ENCODE data around the gene RAP1B.

DNA sequence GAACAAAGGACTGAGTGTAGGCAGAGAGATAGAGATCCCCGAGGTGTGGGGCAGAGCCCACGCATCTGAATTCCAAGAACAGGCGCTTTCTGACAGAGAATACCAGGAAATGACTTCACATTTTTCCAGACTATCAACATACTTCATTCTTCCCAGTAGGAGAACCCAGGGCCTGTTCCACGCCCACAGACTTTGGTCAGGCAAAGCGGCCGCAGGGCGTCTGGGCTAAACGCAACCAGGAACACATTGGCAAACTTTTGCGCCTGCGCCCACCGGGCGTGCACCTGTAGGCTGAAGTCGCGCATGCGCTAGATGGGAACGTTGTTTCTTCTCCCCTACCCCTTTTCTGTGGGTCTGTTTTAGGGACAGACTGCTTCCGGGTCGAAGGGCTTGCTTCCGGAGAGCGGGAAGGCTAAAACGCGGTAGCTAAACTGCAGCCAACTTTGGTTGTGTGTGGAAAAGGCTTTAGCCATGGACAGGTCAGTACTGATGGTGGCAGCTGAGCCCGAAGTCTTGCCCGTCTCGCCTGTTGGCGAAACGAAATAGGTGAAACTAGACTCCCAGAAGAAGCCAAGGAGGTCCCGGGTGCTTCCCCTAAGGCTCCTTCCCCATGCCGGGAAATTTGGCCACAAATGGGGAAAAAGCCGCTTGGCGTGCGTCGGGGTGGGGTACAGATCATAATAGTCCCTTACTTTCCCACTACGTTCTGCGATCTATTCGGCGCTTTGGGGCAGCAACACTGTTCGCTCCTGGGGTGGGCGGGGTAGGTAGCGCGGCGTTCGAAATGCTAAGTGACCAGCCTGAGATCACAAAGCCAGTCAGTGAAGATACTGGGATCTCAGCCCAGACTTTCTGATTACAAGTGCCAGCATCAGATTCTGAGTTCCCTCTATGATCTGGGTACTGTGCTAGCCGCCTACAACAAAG is 76.2 kb downstream of the RAP1B start, which contains the start of gene NUP107:
- TF ChIP-seq EZH2 (IDR thresholded peaks at IDR 0.05; ENCODE audit: insufficient read depth, poor library complexity, severe bottlenecking) = no peak
- TF ChIP-seq EZH2phosphoT487 (IDR thresholded peaks at IDR 0.05; ENCODE audit: insufficient read depth, low read depth) = no peak
